Activated naive CD8-positive, alpha-beta T cell treated with anti-CD3 and anti-CD28 coated beads, Interleukin-2, amount 50 U/mL, for 16 hours (primary cell): ENCODE data around the gene RNF168.
A peak's percentile ranks its signal among the peaks of the same experiment; 100 is the strongest.
"Not testable (repeated sequence)": the region's sequence is repeated elsewhere in the genome, so short reads cannot be mapped to it uniquely, and the experiment has no call there.

Source experiments
- DNase-seq: peaks from one replicate; pipeline ENCODE4 v3.0.0-alpha.2; 2020; ENCODE audit warnings: low read depth, low spot score

RNF168 gene

DNA sequence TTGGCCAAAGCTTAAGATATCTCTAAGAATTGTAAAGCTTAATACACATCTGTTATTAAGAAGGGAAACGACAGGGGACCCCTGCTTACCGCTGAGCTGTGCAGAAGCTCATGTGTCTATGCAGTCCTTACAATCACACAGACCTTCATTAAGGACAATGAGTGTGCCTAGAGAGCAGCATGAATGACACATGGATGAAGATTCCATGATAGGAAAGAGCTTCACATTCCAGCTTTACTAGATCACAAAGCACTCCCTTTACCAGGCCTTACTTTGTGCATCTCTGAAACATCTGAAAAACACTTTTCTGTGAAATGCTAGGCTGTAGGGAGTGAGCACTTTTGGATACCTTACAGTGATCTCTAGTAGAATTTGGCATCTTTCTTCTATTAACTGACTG, 32.0 kb downstream of the RNF168 start:
- DNase-seq: no peak

DNA sequence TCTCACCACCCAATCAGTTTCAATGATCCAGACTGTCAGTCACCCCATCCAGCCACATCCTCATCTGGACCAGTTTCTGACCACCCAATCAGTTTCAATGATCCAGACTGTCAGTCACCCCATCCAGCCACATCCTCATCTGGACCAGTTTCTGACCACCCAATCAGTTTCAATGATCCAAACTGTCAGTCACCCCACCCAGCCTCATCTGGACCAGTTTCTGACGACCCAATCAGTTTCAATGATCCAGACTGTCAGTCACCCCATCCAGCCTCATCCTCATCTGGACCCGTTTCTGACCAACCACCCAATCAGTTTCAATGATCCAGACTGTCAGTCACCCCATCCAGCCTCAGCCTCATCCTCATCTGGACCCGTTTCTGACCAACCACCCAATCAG, 33.4 kb downstream of the RNF168 start:
- DNase-seq: not testable (repeated sequence)

DNA sequence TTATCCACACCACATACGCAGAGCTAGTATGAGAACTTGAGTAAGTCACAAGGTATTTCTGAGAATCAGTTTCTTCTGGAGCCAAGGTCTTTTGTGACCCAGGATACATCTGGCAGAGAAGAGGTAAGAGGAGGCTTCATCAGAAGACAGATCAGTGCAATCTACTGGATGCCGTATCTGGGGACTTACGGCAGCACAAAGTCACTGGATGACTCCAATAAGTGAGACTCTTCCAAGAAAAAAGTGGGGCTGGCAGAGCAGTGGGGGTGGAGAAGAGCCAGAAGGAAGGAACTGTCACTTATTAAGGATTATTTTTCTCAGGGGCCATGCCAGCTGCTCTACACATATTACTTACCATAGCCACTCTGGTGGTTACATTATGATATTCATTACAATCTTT, 39.8 kb downstream of the RNF168 start:
- no peak for DNase-seq

DNA sequence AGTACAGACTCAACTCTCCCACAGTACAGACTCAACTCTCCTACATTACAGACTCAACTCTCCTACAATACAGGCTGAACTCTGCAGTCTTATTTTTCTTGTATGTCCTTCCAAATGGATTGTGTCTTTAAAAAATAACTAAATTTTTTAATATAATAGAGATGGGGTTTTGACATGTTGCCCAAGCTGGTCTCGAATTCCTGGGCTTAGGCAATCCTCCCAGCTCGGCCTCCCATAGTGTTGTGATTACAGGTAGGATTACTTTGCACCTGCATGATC, 40.2 kb downstream of the RNF168 start:
- DNase-seq: no peak

DNA sequence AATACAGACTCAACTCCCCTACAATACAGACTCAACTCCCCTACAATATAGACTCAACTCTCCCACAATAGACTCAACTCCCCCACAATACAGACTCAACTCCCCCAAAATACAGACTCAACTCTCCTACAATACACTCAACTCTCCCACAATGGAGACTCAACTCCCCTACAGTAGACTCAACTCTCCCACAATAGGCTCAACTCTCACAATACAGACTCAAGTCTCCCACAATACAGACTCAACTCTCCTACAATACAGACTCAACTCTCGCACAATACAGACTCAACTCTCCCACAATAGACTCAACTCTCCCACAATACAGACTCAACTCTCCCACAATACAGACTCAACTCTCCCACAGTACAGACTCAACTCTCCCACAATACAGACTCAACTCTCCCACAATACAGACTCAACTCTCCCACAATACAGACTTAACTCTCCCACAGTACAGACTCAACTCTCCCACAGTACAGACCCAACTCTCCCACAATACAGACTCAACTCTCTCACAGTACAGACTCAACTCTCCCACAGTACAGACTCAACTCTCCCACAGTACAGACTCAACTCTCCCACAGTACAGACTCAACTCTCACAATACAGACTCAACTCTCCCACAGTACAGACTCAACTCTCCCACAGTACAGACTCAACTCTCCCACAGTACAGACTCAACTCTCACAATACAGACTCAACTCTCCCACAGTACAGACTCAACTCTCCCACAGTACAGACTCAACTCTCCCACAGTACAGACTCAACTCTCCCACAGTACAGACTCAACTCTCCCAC, 40.7 kb downstream of the RNF168 start:
- not testable (repeated sequence) for DNase-seq

DNA sequence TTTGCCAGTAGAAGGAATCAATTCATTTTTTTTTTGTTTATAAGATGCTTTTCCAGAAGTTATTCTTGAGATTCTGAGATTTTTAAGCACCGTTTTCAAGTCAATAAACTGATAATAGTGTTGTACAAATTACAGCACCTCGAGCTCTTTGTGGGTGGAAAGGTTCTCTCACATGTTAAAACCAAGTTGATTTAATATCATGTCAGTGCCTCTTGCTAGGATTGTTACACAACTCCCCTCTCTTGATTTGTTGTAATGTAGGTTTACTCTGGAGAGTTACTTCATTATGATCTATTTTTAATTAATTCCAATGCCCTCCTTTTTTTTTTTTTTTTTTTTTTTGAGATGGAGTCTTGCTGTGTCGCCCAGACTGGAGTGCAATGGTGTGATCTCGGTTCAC, 45.5 kb downstream of the RNF168 start:
- no peak for DNase-seq

DNA sequence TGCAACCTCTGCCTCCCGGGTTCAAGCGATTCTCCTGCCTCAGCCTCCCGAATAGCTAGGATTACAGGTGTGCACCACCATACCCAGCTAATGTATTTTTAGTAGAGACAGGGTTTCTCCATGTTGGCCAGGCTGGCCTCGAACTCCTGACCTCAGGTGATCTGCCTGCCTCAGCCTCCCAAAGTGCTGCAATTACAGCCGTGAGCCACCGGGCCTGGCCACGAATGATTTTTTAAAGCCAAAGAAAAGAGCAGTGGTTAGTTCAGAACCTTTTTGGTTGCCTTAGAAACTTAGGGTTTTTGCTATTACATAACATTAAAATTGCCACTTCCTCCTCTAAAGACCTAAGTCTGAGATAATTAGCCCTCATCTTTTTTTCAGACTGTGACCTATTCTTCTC, 46.1 kb downstream of the RNF168 start:
- DNase-seq: not testable (repeated sequence)

DNA sequence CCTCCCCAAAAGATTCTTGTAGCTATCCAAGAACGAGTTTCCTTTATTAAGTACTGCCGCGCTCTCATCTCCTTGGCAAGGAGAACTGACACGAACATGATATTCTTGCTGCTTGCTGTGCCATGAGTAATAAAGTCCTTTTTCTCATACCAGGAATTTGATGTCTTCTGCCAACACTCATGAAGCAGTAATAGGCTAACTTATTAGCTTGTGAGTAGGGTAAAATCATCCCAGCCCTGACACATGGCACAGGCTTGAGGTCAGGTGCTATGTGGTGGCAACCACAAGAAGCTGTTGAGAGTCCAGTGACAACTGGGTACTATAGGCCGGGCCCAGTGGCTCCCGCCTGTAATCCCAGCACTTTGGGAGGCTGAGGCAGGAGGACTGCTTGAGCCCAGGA, 48.6 kb downstream of the RNF168 start:
- no peak for DNase-seq

DNA sequence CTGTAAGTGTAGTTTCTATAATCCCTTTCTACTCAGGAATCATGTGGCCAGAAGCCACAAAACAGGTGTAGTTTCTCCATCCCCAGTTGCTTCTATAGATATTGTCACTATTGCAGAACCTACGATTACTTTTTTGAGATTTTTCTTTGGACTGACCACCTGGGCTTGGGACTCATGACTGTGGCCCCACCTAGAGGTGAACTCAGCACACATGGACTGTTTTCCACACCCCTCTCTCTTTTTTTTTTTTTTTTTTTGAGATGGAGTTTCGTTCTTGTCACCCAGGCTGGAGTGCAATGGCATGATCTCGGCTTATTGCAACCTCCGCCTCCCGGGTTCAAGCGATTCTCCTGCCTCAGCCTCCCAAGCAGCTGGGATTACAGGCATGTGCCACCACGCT, 58.2 kb downstream of the RNF168 start:
- not testable (repeated sequence) for DNase-seq

DNA sequence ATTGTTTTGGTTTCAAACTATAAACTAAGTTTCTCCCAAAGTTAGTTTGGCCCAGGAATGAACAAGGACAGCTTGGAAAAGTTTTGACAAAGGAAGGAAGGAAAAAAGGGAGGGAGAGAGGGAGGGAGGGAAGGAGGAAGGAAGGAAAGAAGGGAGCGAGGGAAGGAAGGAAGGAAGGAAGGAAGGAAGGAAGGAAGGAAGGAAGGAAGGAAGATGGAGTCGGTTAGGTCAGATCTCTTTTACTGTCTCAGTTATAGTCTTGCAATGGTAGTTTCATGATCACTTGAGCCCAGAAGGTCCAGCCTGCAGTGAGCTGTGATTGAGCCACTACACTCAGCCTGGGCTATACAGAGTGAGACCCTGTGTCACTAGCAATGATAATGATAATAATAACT, 59.1 kb downstream of the RNF168 start:
- no peak for DNase-seq

DNA sequence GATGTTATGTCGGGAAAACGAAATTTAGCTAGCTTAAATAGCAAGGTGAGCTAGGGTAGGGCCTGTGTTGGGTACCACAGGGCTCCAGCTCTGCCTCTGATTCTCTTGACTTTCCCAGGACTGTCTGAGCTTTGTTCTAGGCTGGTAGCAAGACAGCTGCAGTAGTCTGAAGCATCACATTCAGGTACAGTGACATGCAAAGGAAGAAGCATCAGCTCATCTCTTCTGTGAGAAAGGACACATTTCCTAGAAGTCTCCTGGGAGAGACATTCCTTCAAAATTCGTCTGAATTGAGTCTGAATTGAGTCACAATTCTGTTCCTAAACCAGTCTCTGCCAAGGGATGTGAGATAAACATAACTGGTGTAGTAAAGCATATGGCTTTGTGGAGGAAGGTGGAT, 62.9 kb downstream of the RNF168 start:
- DNase-seq: no peak

DNA sequence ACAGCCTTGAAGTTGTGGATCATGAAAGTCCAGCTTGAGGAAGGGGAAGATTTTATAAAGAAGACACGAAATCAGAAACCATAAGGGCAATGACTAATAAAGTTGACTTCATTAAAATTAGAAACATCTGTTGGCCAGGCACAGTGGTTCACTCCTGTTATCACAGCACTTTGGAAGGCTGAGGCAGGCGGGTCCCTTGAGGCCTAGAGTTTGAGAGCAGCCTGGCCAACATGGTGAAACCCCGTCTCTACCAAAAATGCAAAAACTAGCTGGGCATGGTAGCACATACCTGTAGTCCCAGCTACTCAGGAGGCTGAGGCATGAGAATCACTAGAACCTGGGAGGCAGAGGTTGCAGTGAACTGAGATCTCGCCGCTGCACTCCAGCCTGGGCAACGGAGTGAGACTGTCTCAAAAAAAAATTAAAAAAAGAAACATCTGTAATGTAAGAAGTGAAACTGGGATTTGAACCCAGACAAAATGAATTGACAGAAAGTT, 63.5 kb downstream of the RNF168 start:
- no peak for DNase-seq

DNA sequence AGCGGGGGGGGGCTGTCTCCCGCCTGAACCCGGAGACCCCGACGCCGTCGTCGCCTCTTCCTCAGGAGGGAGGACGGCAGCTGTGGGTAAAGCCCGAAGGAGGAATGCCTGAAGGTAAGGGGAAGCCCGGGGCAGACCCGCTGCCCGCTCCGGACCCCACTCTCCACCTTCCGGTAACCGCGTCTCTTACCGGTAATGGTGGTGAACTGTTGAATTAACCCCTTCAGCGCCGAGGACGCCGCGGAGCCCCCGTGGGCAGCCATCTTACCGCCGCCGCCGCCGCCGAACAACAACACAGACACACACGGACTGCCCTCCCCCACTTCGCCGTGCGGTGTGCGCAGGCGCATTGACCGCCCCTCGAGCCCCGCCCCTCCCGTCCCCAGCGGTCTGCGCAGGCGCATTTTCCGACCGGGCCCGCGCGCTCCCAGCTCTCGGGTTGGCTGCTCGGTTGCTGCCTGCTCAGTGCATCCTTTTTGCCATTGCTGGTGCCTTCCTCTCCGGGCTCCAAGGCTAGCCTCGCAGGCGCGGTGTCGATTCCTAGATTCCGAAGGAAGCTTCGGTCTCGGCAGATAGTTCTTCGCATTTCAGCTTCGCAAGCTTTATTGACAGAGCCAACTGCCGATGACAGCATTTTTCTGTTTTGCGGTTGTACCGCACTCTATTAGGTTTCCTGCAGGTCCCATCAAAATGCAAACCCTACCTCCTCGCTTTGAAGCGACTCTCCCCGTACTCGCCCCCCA, 71.3 kb downstream of the RNF168 start, which contains the start of gene UBXN7:
Gene UBXN7, minus strand, starts transcription at position 291 of the 743 bp plus-strand sequence. Its CDS starts 28 bp downstream, at position 263.
- DNase-seq: peak; percentile 87

DNA sequence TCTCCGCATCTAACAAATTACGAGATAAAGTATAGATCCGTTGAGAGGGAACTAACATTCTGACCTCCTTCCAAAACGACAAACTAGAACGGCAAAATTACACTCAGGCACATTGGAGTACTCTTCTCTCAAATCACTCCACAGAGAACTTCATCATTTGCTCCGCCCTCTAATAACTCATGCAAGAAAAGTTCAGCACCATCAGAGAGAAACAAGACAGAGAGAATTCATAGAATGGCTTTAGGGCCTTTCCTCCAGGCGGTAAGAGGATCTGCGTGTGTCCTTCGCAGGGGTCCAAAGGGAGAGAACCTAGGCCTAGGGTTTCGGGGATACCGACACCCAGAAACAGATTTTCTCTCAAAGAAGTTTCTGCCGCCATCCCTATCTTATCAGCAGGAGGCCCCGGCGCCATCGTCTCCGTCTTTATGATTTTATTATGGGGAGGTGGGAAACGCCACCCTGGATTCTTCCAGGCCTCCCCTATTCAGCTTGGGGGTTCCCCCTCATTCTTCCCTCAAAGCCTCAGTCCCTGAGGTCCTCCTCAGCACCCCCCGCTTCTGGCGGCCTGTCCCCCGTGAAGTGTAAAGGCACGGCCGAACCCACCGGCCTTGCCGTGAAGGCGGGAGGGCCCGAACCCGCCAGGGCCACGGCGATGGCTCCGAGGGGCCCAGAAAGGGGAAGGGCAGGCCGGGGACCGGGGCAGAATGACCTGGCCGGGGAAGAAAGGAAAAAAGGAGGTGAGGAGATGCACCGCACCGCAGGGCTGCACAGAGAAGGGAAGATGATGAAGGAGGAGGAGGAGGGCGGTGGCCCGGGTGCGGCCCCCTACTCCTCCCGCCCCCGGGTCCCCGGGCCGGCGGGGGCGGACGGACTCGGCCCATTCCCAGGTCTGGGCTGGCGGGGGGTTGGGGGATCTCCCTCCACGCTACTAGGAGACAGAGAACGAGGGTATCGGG, 72.1 kb downstream of the RNF168 start:
- DNase-seq: no peak

DNA sequence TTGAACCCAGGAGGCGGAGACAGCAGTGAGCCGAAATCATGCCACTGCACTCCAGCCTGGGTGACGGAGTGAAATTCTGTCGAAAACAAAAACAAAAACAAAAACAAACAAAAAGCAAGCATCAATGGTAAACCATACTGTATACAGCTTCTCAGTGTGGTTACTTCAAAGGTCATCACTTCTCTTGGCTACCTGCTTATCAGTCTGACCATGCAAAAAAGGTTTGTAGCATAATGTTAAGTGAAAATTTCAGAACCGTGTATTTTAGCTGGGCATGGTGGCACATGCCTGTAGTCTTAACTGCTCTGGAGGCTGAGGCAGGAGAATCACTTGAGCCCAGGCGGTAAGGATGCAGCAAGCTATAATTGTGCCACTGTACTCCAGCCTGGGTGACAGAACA, 75.5 kb downstream of the RNF168 start:
- DNase-seq: no peak

DNA sequence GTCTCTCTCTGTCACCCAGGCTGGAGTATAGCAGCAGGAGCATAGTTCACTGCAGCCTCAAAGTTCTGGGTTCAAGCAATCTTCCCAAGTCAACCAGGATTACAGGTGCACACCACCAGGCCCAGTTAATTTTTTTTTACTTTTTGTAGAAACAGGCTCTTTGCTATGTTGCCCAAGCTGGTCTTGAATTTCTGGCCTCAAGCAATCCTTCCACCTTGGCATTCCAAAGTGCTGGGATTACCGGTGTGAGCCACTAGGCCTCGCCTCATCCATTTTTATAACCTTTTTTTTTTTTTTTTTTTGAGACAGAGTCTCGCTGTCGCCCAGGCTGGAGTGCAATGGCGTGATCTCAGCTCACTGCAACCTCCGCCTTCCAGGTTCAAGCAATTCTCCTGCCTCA, 79.1 kb downstream of the RNF168 start:
- not testable (repeated sequence) for DNase-seq

DNA sequence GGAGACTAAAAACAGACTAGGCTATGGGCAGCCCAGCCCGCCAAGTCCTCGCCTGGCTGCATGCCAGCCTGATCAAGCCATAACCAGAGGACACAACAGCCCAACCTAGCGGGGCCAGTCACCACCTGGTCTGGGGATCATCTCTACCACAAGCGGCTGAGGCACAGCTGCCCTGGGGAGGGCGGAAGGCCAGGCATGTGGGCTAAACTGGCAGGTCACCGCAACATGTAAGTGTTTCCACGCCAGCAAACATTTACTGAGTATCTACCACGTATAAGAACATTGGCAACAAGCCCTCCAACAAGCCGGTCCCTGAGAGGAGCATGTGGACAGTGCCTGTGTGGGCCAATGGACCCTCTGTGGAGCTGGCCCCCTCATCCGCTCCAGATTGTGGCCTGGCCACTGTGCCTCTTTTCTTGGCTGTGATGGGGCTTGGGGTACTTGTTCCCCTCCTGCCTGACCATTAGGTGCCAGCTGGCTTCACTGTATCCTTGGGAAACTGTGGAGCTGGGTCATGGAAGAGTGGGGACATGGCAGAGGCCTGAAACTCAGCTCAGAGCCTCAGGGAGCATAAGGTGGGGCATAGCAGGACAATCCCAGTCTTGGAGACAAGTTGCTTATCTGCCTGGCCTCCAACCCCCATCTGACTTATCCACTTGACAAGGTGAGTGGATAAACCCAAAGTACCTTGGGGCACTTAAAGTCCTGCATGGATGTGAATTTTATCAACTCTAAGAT, 80.4 kb downstream of the RNF168 start:
- DNase-seq: no peak

DNA sequence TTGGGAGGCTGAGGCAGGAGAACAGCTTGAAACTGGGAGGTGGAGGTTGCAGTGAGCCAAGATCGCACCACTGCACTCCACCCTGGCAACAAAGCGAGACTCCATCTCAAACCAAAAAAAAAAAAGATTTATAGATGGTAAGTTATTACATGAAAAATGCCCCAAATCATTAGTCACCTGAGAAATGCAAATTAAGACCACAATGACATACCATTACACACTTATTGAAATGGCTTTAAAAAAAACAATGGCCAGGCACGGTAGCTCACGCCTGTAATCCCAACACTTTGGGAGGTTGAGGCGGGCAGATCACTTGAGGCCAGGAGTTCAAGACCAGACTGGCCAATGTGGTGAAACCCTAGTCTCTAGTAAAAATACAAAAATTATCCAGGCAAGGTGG, 81.9 kb downstream of the RNF168 start:
- DNase-seq: not testable (repeated sequence)

DNA sequence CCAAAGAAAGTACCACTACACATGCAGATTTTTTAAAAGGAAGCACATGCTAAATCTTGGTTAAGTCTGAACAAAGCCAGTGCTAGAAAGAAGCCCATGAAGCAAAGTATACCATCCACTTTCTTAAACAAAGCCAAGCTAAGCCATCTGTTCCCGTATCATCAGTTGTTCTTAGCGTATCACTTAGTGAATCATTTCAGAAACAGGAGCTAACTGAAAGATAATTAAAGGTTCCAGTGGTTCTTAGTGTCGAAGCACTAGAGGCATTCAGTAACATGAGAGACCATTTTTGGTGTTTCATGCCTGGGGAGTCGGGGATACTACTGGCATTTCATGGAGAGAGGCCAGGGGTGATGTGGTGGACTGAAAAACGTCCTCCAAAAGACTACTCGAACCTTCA, 84.2 kb downstream of the RNF168 start:
- DNase-seq: no peak
